ENCODE measurements around the gene TBC1D8.

DNA sequence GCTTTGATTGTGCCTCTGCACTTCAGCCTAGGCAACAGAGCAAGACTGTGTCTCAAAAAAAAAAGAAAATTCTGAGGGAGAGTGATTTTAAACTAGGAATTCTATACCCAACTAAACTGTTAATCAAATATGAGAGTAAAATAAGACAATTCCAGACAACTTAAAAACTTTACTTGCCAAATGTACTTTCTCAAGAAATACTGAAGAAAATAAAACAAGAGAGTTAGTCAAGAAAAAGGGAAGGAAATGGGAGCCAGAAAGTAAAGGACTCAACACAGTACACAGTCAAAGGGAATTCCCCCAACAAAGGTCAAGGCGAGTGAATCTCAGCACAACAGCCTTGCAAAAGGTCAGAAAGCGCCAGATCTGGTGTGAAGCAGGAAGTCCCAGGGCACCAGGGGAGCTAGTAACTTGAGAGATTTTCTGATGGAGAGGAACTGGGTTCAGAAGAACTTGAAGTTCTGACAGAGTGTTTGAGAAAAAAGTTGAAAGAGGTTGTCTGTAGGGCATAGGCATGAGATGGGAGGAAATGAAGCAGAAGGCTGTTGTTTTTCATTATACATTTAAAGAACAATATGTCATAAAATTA lies 22.6 kb upstream of the TBC1D8 start:
- TF ChIP-seq, protein P1, sequence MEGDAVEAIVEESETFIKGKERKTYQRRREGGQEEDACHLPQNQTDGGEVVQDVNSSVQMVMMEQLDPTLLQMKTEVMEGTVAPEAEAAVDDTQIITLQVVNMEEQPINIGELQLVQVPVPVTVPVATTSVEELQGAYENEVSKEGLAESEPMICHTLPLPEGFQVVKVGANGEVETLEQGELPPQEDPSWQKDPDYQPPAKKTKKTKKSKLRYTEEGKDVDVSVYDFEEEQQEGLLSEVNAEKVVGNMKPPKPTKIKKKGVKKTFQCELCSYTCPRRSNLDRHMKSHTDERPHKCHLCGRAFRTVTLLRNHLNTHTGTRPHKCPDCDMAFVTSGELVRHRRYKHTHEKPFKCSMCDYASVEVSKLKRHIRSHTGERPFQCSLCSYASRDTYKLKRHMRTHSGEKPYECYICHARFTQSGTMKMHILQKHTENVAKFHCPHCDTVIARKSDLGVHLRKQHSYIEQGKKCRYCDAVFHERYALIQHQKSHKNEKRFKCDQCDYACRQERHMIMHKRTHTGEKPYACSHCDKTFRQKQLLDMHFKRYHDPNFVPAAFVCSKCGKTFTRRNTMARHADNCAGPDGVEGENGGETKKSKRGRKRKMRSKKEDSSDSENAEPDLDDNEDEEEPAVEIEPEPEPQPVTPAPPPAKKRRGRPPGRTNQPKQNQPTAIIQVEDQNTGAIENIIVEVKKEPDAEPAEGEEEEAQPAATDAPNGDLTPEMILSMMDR (IDR thresholded peaks at IDR 0.05) = no peak
- TF ChIP-seq POLR2A (IDR thresholded peaks at IDR 0.05) = no peak

Measured in esophagus squamous epithelium (tissue), 4 donors.